ENCODE results near the gene MRPL22.

DNA sequence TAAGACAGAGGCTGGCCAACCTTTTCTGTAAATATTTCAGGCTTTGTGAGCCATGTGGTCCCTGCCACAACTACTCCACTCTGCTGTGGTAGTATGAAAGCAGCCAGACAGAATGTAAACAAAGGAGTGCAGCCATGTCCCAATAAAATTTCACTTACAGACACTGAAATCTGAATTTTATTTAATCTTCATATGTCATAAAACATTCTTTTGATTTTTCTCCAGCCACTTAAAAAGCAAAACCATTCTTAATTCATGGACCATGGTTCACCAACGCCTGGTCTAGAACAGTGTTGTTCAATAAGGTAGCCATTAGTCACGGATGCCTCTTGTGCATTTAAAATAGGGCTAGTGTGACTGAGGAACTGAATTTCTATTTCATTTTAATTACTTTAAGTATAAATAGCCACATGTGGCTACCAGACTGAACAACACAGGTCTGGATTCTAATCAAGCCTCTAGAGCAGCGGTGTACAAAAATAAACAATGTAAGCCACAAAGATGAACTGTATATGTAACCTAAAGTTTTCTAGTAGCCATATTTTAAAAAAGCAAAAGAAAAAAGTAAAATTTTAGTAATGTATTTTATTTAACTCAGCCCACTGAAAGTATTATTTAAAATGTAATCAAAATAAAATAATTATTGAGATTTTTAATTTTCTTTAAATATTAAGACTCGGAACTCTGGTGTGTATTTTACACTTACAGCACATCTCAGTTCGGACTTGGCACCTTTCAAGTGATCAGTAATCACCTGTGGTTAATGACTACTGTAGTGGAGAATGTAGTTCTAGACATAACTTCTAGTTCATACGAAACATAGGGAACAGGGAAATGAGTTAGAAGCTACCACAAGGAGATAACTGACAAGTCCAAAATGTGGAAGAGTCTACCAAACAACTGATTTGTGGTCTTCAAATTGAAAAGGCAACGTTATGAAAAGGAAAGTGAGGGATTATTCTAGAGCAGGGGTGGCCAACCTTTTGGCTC, 17.1 kb upstream of the MRPL22 start:
- no peak for TF ChIP-seq EZH2 (IDR thresholded peaks at IDR 0.05; ENCODE audit: low read depth)
- TF ChIP-seq, protein P1, sequence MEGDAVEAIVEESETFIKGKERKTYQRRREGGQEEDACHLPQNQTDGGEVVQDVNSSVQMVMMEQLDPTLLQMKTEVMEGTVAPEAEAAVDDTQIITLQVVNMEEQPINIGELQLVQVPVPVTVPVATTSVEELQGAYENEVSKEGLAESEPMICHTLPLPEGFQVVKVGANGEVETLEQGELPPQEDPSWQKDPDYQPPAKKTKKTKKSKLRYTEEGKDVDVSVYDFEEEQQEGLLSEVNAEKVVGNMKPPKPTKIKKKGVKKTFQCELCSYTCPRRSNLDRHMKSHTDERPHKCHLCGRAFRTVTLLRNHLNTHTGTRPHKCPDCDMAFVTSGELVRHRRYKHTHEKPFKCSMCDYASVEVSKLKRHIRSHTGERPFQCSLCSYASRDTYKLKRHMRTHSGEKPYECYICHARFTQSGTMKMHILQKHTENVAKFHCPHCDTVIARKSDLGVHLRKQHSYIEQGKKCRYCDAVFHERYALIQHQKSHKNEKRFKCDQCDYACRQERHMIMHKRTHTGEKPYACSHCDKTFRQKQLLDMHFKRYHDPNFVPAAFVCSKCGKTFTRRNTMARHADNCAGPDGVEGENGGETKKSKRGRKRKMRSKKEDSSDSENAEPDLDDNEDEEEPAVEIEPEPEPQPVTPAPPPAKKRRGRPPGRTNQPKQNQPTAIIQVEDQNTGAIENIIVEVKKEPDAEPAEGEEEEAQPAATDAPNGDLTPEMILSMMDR (conservative IDR thresholded peaks at IDR 0.05), result no peak

Measured in PC-9 (cell line).